ENCODE results near the gene PIGR.

PIGR gene

GRCh38 chr1:206896261-206896660, 50.0 kb downstream of the PIGR start:
- DNase-seq (no peak), ATAC-seq (no peak)
- Mint-ChIP-seq H3K27me3 (no peaks in the 10 kb centered on the region), H3K9me3 (no peaks in the 10 kb centered on the region), H3K4me1 (peaks cover 58% of the 10 kb centered on the region), H3K27ac (no peak overlapping the region), H3K4me3 (no peak overlapping the region)

- H3K27me3 Mint-ChIP-seq, result no peaks in the 10 kb centered on the region
- DNase-seq (no peak), ATAC-seq (no peak)
- H3K4me3 Mint-ChIP-seq, result no peak overlapping the region
- peaks cover 62% of the 10 kb centered on the region for H3K4me1 Mint-ChIP-seq
- no peak overlapping the region for H3K27ac Mint-ChIP-seq
- no peaks in the 10 kb centered on the region for H3K9me3 Mint-ChIP-seq
These were observed 50.4 kb downstream of the PIGR start for GRCh38 chr1:206895837-206896242.

GRCh38 chr1:206895325-206895724, 50.9 kb downstream of the PIGR start:
- DNase-seq (no peak), ATAC-seq (no peak)
- no peak overlapping the region for H3K4me3 Mint-ChIP-seq
- no peaks in the 10 kb centered on the region for H3K27me3 Mint-ChIP-seq
- H3K4me1 Mint-ChIP-seq, result peaks cover 67% of the 10 kb centered on the region
- H3K9me3 Mint-ChIP-seq, result no peaks in the 10 kb centered on the region
- H3K27ac Mint-ChIP-seq, result no peak overlapping the region

GRCh38 chr1:206893380-206893779, 52.9 kb downstream of the PIGR start:
- DNase-seq, result no peak
- no peak for ATAC-seq
- Mint-ChIP-seq H3K27ac (no peak overlapping the region), H3K4me1 (peaks cover 65% of the 10 kb centered on the region), H3K9me3 (no peaks in the 10 kb centered on the region), H3K4me3 (no peak overlapping the region), H3K27me3 (no peaks in the 10 kb centered on the region)

- peaks cover 62% of the 10 kb centered on the region for H3K4me1 Mint-ChIP-seq
- H3K4me3 Mint-ChIP-seq, result no peak overlapping the region
- H3K27me3 Mint-ChIP-seq, result no peaks in the 10 kb centered on the region
- no peak overlapping the region for H3K27ac Mint-ChIP-seq
- DNase-seq (no peak), ATAC-seq (no peak)
- H3K9me3 Mint-ChIP-seq, result no peaks in the 10 kb centered on the region
These were observed 53.8 kb downstream of the PIGR start for GRCh38 chr1:206892351-206892984.

- Mint-ChIP-seq H3K27ac (peak overlapping the region in 1 of 2 donors; percentile 67), H3K27me3 (no peaks in the 10 kb centered on the region), H3K4me1 (peaks cover 51% of the 10 kb centered on the region), H3K9me3 (no peaks in the 10 kb centered on the region), H3K4me3 (no peak overlapping the region)
- no peak for ATAC-seq
- DNase-seq, result no peak
These were observed 54.9 kb downstream of the PIGR start for GRCh38 chr1:206891412-206891811.

GRCh38 chr1:206890125-206891060, 55.9 kb downstream of the PIGR start:
- Mint-ChIP-seq H3K4me1 (peaks cover 47% of the 10 kb centered on the region), H3K27ac (no peak overlapping the region), H3K9me3 (no peaks in the 10 kb centered on the region), H3K4me3 (peak overlapping the region in 1 of 2 donors; percentile 4), H3K27me3 (no peaks in the 10 kb centered on the region)
- ATAC-seq (peak; percentile 79), DNase-seq (no peak)

- no peaks in the 10 kb centered on the region for H3K27me3 Mint-ChIP-seq
- DNase-seq, result no peak
- H3K9me3 Mint-ChIP-seq, result no peaks in the 10 kb centered on the region
- ATAC-seq, result no peak
- peaks cover 26% of the 10 kb centered on the region for H3K4me1 Mint-ChIP-seq
- no peak overlapping the region for H3K27ac Mint-ChIP-seq
- no peak overlapping the region for H3K4me3 Mint-ChIP-seq
These were observed 58.6 kb downstream of the PIGR start for GRCh38 chr1:206887701-206888100.

- no peak for ATAC-seq
- DNase-seq, result no peak
- no peak overlapping the region for H3K4me3 Mint-ChIP-seq
- no peaks in the 10 kb centered on the region for H3K9me3 Mint-ChIP-seq
- H3K27ac Mint-ChIP-seq, result no peak overlapping the region
- peaks cover 23% of the 10 kb centered on the region for H3K4me1 Mint-ChIP-seq
- H3K27me3 Mint-ChIP-seq, result no peaks in the 10 kb centered on the region
These were observed 59.4 kb downstream of the PIGR start for GRCh38 chr1:206886831-206887230.

GRCh38 chr1:206885341-206886060, 60.8 kb downstream of the PIGR start:
- DNase-seq, result no peak
- H3K4me1 Mint-ChIP-seq, result peaks cover 10% of the 10 kb centered on the region
- no peaks in the 10 kb centered on the region for H3K9me3 Mint-ChIP-seq
- no peak overlapping the region for H3K4me3 Mint-ChIP-seq
- no peak for ATAC-seq
- no peaks in the 10 kb centered on the region for H3K27me3 Mint-ChIP-seq
- H3K27ac Mint-ChIP-seq, result no peak overlapping the region

GRCh38 chr1:206883876-206884275, 62.4 kb downstream of the PIGR start:
- no peak for DNase-seq
- Mint-ChIP-seq H3K9me3 (peaks cover under 1 to 4% of the 10 kb centered on the region in 2 donors), H3K4me1 (no peaks in the 10 kb centered on the region), H3K27ac (no peak overlapping the region), H3K4me3 (no peak overlapping the region), H3K27me3 (no peaks in the 10 kb centered on the region)
- no peak for ATAC-seq

GRCh38 chr1:206883160-206883559, 63.1 kb downstream of the PIGR start:
- no peaks in the 10 kb centered on the region for H3K4me1 Mint-ChIP-seq
- H3K9me3 Mint-ChIP-seq, result peaks cover 7 to 10% of the 10 kb centered on the region in 2 donors
- no peaks in the 10 kb centered on the region for H3K27me3 Mint-ChIP-seq
- no peak for DNase-seq
- no peak overlapping the region for H3K27ac Mint-ChIP-seq
- no peak overlapping the region for H3K4me3 Mint-ChIP-seq
- no peak for ATAC-seq

- DNase-seq (no peak), ATAC-seq (no peak)
- Mint-ChIP-seq H3K4me3 (no peak overlapping the region), H3K4me1 (no peaks in the 10 kb centered on the region), H3K27me3 (no peaks in the 10 kb centered on the region), H3K9me3 (peaks cover 10 to 13% of the 10 kb centered on the region in 2 donors), H3K27ac (no peak overlapping the region)
These were observed 63.7 kb downstream of the PIGR start for GRCh38 chr1:206882555-206882954.

GRCh38 chr1:206880314-206880713, 66.0 kb downstream of the PIGR start:
- ATAC-seq (no peak), DNase-seq (no peak)
- peaks cover 14 to 29% of the 10 kb centered on the region in 2 donors for H3K9me3 Mint-ChIP-seq
- no peaks in the 10 kb centered on the region for H3K4me1 Mint-ChIP-seq
- no peak overlapping the region for H3K27ac Mint-ChIP-seq
- no peaks in the 10 kb centered on the region for H3K27me3 Mint-ChIP-seq
- H3K4me3 Mint-ChIP-seq, result no peak overlapping the region

Measured in stimulated activated naive CD8-positive, alpha-beta T cell treated with anti-CD3 and anti-CD28 coated beads, Interleukin-15, amount 100 ng/mL, for 72 hours (primary cell).